ENCODE data around the gene SLX9.
"Not testable (repeated sequence)": the region's sequence is repeated elsewhere in the genome, so short reads cannot be mapped to it uniquely, and the experiment has no call there.

SLX9 gene

GRCh38 chr21:45022736-45023135, 82.9 kb downstream of the SLX9 start:
- DNase-seq: no peak

DNA sequence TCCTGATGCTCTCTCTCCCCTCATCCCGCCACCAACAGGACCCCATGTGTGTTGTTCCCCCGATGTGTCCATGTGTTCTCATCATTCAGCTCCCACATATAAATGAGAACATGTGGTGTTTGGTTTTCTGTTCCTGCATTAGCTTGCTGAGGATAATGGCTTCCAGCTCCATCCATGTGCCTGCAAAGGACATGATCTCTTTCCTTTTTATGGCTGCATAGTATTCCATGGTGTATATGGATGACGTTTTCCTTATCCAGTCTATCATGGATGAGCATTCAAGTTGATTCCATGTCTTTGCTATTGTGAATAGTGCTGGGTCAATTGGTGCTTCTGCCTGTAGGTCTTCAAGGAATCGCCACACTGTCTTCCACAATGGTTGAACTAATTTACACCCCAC, 84.7 kb downstream of the SLX9 start:
- DNase-seq: not testable (repeated sequence)

- DNase-seq: no peak
Measured at GRCh38 chr21:45026066-45026745, 86.4 kb downstream of the SLX9 start.
